ENCODE data around the gene LRRFIP1.

LRRFIP1 gene

DNA sequence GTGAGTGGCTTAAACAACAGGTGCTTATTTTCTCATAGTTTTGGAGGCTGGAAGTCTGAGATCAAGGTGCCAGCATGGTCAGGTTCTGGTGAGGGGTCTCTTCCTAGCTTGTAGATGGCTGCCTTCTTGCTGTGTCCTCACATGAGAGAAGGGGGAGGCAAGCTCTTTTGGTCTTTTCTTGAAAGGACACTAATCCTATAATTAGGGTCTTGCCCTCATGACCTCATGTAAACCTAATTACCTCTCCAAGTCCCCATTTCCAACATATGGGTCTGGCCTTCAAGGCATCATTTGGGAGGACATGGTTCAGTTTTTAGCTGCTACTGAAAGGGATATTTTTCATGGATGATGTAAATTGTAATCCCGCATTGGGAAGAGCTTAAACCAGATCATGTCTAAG lies 189.1 kb downstream of the LRRFIP1 start:
- TF ChIP-seq POLR2AphosphoS5 (IDR thresholded peaks at IDR 0.05; ENCODE audit: low read depth) (no peak), SPI1 (IDR thresholded peaks at IDR 0.05; ENCODE audit: borderline replicate concordance, low read depth) (no peak), GABPA (IDR thresholded peaks at IDR 0.05; ENCODE audit: low read depth) (no peak)
- TF ChIP-seq, protein P1, sequence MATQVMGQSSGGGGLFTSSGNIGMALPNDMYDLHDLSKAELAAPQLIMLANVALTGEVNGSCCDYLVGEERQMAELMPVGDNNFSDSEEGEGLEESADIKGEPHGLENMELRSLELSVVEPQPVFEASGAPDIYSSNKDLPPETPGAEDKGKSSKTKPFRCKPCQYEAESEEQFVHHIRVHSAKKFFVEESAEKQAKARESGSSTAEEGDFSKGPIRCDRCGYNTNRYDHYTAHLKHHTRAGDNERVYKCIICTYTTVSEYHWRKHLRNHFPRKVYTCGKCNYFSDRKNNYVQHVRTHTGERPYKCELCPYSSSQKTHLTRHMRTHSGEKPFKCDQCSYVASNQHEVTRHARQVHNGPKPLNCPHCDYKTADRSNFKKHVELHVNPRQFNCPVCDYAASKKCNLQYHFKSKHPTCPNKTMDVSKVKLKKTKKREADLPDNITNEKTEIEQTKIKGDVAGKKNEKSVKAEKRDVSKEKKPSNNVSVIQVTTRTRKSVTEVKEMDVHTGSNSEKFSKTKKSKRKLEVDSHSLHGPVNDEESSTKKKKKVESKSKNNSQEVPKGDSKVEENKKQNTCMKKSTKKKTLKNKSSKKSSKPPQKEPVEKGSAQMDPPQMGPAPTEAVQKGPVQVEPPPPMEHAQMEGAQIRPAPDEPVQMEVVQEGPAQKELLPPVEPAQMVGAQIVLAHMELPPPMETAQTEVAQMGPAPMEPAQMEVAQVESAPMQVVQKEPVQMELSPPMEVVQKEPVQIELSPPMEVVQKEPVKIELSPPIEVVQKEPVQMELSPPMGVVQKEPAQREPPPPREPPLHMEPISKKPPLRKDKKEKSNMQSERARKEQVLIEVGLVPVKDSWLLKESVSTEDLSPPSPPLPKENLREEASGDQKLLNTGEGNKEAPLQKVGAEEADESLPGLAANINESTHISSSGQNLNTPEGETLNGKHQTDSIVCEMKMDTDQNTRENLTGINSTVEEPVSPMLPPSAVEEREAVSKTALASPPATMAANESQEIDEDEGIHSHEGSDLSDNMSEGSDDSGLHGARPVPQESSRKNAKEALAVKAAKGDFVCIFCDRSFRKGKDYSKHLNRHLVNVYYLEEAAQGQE (IDR thresholded peaks at IDR 0.05; ENCODE audit: insufficient replicate concordance, low read depth): no peak
- TF ChIP-seq, protein P2, sequence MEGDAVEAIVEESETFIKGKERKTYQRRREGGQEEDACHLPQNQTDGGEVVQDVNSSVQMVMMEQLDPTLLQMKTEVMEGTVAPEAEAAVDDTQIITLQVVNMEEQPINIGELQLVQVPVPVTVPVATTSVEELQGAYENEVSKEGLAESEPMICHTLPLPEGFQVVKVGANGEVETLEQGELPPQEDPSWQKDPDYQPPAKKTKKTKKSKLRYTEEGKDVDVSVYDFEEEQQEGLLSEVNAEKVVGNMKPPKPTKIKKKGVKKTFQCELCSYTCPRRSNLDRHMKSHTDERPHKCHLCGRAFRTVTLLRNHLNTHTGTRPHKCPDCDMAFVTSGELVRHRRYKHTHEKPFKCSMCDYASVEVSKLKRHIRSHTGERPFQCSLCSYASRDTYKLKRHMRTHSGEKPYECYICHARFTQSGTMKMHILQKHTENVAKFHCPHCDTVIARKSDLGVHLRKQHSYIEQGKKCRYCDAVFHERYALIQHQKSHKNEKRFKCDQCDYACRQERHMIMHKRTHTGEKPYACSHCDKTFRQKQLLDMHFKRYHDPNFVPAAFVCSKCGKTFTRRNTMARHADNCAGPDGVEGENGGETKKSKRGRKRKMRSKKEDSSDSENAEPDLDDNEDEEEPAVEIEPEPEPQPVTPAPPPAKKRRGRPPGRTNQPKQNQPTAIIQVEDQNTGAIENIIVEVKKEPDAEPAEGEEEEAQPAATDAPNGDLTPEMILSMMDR (IDR thresholded peaks at IDR 0.05; ENCODE audit: insufficient read depth, low read length): no peak
- no peaks in the 10 kb centered on the region for H3K27me3 ChIP-seq (ENCODE audit: insufficient read depth, poor library complexity, severe bottlenecking)
- no peak overlapping the region for H3K4me3 ChIP-seq (replicated peaks; ENCODE audit: insufficient read depth, low read length)
- no peak for DNase-seq (ENCODE audit: low read depth in 1 of 2, low spot score in 1 of 2)
- H3K27ac ChIP-seq (replicated peaks): no peak overlapping the region

DNA sequence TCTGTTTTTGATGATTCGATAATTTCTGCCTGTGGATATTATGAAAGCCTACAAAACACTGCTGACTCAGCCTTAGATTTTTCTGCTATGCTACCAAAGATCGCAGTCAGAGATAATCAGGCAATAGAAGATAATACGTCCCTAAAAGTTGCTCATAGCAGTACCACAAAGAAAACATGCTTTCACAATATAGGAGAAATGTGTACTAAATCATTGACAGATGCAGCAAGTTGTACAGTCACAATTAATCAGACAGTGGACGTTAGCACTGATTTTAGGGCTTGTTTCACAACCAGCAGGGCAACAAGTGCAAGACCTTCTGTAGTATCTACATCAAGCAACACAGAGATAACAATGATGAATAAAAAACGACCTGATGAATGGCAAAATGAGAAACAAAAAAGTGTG lies 190.7 kb downstream of the LRRFIP1 start:
- TF ChIP-seq POLR2AphosphoS5 (IDR thresholded peaks at IDR 0.05; ENCODE audit: low read depth) (no peak), GABPA (IDR thresholded peaks at IDR 0.05; ENCODE audit: low read depth) (no peak), SPI1 (IDR thresholded peaks at IDR 0.05; ENCODE audit: borderline replicate concordance, low read depth) (no peak)
- TF ChIP-seq, protein P1 (IDR thresholded peaks at IDR 0.05; ENCODE audit: insufficient replicate concordance, low read depth): no peak
- TF ChIP-seq, protein P2 (IDR thresholded peaks at IDR 0.05; ENCODE audit: insufficient read depth, low read length): no peak
- H3K27ac ChIP-seq (replicated peaks): no peak overlapping the region
- no peak overlapping the region for H3K4me3 ChIP-seq (replicated peaks; ENCODE audit: insufficient read depth, low read length)
- DNase-seq (ENCODE audit: low read depth in 1 of 2, low spot score in 1 of 2): peak in 1 of 2 experiments; percentile 4
- H3K27me3 ChIP-seq (ENCODE audit: insufficient read depth, poor library complexity, severe bottlenecking): no peaks in the 10 kb centered on the region

DNA sequence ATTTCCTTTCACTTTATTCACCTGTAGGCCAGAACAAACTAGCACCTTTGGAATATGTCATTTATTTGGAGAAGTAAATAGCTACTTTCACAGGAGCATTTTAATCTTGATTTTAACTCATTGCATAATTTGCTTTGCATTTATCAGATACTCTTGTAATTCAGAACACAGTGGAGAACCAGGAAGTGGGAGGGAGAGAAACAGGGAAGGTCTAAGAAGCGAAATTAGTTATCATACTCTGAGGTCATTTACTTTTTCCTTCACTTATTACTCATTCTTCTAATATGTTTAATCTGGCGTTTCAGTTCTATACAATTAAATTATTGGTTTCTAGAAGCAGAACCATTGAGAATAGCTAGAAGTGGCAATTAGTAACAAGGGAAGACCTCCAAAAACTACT lies 191.8 kb downstream of the LRRFIP1 start:
- DNase-seq (ENCODE audit: low read depth in 1 of 2, low spot score in 1 of 2): no peak
- H3K27ac ChIP-seq (replicated peaks): no peak overlapping the region
- TF ChIP-seq SPI1 (IDR thresholded peaks at IDR 0.05; ENCODE audit: borderline replicate concordance, low read depth) (0 out of 2 replicates have a peak, but pooled peaks have one; percentile 1), POLR2AphosphoS5 (IDR thresholded peaks at IDR 0.05; ENCODE audit: low read depth) (no peak)
- TF ChIP-seq, protein P2 (IDR thresholded peaks at IDR 0.05; ENCODE audit: insufficient read depth, low read length): no peak
- H3K4me3 ChIP-seq (replicated peaks; ENCODE audit: insufficient read depth, low read length): no peak overlapping the region
- H3K27me3 ChIP-seq (ENCODE audit: insufficient read depth, poor library complexity, severe bottlenecking): no peaks in the 10 kb centered on the region

DNA sequence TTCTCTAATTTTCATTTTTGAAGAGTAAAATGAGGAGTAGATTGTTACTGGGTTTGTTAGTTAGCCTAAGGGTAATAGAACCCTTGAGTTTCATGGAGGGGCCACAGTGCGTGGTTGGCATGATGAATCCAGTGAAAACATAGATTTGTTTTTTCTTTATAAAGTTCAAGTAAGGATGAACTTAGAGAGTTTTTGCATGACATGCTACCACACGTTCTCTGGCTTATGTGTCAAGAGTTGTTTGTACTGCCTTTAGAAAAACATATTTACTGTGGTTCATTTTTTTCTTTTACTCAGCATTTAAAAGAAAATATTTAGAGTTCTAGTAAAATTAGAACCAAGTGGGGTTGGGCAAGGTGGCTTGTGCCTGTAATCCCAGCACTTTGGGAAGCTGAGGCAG lies 193.0 kb downstream of the LRRFIP1 start:
- DNase-seq (ENCODE audit: low read depth in 1 of 2, low spot score in 1 of 2): no peak
- no peak overlapping the region for H3K4me3 ChIP-seq (replicated peaks; ENCODE audit: insufficient read depth, low read length)
- TF ChIP-seq, protein P1 (IDR thresholded peaks at IDR 0.05; ENCODE audit: insufficient replicate concordance, low read depth): no peak
- TF ChIP-seq GABPA (IDR thresholded peaks at IDR 0.05; ENCODE audit: low read depth) (no peak), SPI1 (IDR thresholded peaks at IDR 0.05; ENCODE audit: borderline replicate concordance, low read depth) (no peak), POLR2AphosphoS5 (IDR thresholded peaks at IDR 0.05; ENCODE audit: low read depth) (no peak)
- TF ChIP-seq, protein P2 (IDR thresholded peaks at IDR 0.05; ENCODE audit: insufficient read depth, low read length): no peak
- H3K27ac ChIP-seq (replicated peaks): no peak overlapping the region
- H3K27me3 ChIP-seq (ENCODE audit: insufficient read depth, poor library complexity, severe bottlenecking): no peaks in the 10 kb centered on the region
